CD4-positive, alpha-beta memory T cell (primary cell): ENCODE data around the gene KANSL1. TPM values are rescaled to one million over a fixed set of nuclear protein-coding genes. Genes with fewer than 3 reads are reported as not detected.

Experiments used
- CTCF ChIA-PET: fragments of 350-600 bp; sonication (Branson Sonifier 250); formaldehyde crosslinking; loops from one replicate; lab custom pipeline; 2021; ENCODE audit warnings: inconsistent platforms; ENCODE audit not compliant: partially characterized antibody; lab: Charles Lee
- POLR2A ChIA-PET: fragments of 350-600 bp; sonication (Branson Sonifier 250); formaldehyde crosslinking; loops from one replicate; lab custom pipeline; 2021; ENCODE audit not compliant: partially characterized antibody; lab: Charles Lee
- DNase-seq, 5 donors: peaks; one replicate each; pipeline versions ENCODE4 v3.0.0 to v3.0.0-alpha.2; 2020 to 2022; ENCODE audit warnings: mixed read lengths in 1 of 5
- H3K27ac ChIP-seq: one replicate; pipeline ENCODE4 v1.7.0; 2013; ENCODE audit warnings: low read depth, low read length
- H3K27me3 ChIP-seq: 2 replicates; pipeline ENCODE4 v1.7.0; 2013; ENCODE audit warnings: mild to moderate bottlenecking, low read length, moderate library complexity; ENCODE audit not compliant: insufficient read depth
- H3K36me3 ChIP-seq: 2 replicates; pipeline ENCODE4 v1.7.0; 2013; ENCODE audit warnings: mild to moderate bottlenecking, low read length, moderate library complexity; ENCODE audit not compliant: insufficient read depth
- H3K4me1 ChIP-seq: 2 replicates; pipeline ENCODE4 v1.7.0; 2013; ENCODE audit warnings: mild to moderate bottlenecking, low read length, moderate library complexity; ENCODE audit not compliant: insufficient read depth
- H3K4me3 ChIP-seq, 2 donors: one replicate each; pipeline ENCODE4 v1.7.0; 2013; ENCODE audit warnings: low read length in 2 of 2, mild to moderate bottlenecking in 1 of 2
- H3K9me3 ChIP-seq, 2 donors: one replicate each; pipeline ENCODE4 v1.7.0; 2013; ENCODE audit warnings: low read length in 2 of 2, control low read depth in 1 of 2; ENCODE audit not compliant: control insufficient read depth in 1 of 2
- H3K27ac Mint-ChIP-seq, 7 donors: one replicate each; pipeline ENCODE4 v1.8.0; 2020 to 2021; ENCODE audit warnings: mixed read lengths in 7 of 7, mild to moderate bottlenecking in 6 of 7, inconsistent platforms in 3 of 7, moderate library complexity in 3 of 7
- H3K27me3 Mint-ChIP-seq, 2 donors: one replicate each; pipeline ENCODE4 v1.8.0; 2020 to 2021; ENCODE audit warnings: mixed read lengths in 2 of 2
- H3K36me3 Mint-ChIP-seq, 2 donors: one replicate each; pipeline ENCODE4 v1.8.0; 2020 to 2021; ENCODE audit warnings: mixed read lengths in 2 of 2, inconsistent platforms in 1 of 2, mild to moderate bottlenecking in 1 of 2
- H3K4me1 Mint-ChIP-seq, 4 donors: one replicate each; pipeline ENCODE4 v1.8.0; 2020 to 2021; ENCODE audit warnings: mixed read lengths in 4 of 4, mild to moderate bottlenecking in 1 of 4
- H3K4me3 Mint-ChIP-seq, 8 donors: one replicate each; pipeline ENCODE4 v1.8.0; 2020 to 2021; ENCODE audit warnings: mixed read lengths in 8 of 8, mild to moderate bottlenecking in 7 of 8, moderate library complexity in 6 of 8, inconsistent platforms in 3 of 8
- H3K9me3 Mint-ChIP-seq, 8 donors: one replicate each; pipeline ENCODE4 v1.8.0; 2020 to 2021; ENCODE audit warnings: mixed read lengths in 8 of 8, mild to moderate bottlenecking in 5 of 8, inconsistent platforms in 3 of 8, moderate library complexity in 1 of 8
- intact Hi-C: fragments of 100-400 bp; cut with micrococcal nuclease; formaldehyde crosslinking; loops from one replicate; pipeline ENCODE4 v1.15.1; 2023
- polyA plus RNA-seq, 2 donors: library from polyadenylated mRNA; unstranded; fragments of 300-500 nt; fragmentation: Illumina TruSeq; gene quantifications; one replicate each; pipeline ENCODE4 v1.2.3, GENCODE V29; 2021
- total RNA-seq, 2 experiments: library from RNA; stranded (reverse); gene quantifications; one replicate each; pipeline ENCODE4 v1.2.3, GENCODE V29; 2021

Gene KANSL1
- total and polyA plus RNA-seq, 4 experiments from 2014 or later = 6.7 to 206 (median 107) TPM

GRCh38 chr17:45989759-45990158 is 203.5 kb downstream of the KANSL1 start:
- Histone ChIP-seq H3K4me3 (no peak overlapping the region), H3K27ac (no peak overlapping the region), H3K4me1 (no peaks in the 10 kb centered on the region), H3K27me3 (no peaks in the 10 kb centered on the region), H3K9me3 (no peaks in the 10 kb centered on the region), H3K36me3 (no peaks in the 10 kb centered on the region)
- intact Hi-C loops = no loop called here
- Mint-ChIP-seq H3K4me1 (peaks cover 0 to 6% (median 0%) of the 10 kb centered on the region in 4 donors), H3K9me3 (peaks cover 0 to 3% (median 0%) of the 10 kb centered on the region in 8 donors), H3K27ac (peak overlapping the region in 4 of 7 donors; percentile 19 to 64 (median 59)), H3K27me3 (no peaks in the 10 kb centered on the region), H3K4me3 (no peak overlapping the region), H3K36me3 (no peaks in the 10 kb centered on the region)
- ChIA-PET POLR2A (no interaction called here), CTCF (interaction anchor here (1.5 kb wide), 1 partner anchor 12 kb away, joined by 6 read pairs; no protein-coding TSS in a partner anchor)
- DNase-seq = no peak

- Mint-ChIP-seq H3K4me1 (peaks cover 0 to 6% (median 0%) of the 10 kb centered on the region in 4 donors), H3K27ac (no peak overlapping the region), H3K27me3 (peaks cover 0 to 1% of the 10 kb centered on the region in 2 donors), H3K36me3 (no peaks in the 10 kb centered on the region), H3K4me3 (no peak overlapping the region), H3K9me3 (peaks cover 0 to 3% (median 0%) of the 10 kb centered on the region in 8 donors)
- no peaks in the 10 kb centered on the region for H3K4me1 ChIP-seq
- CTCF ChIA-PET = interaction anchor here (1.0 to 1.1 kb wide), 2 partner anchors 15 to 16 kb away, joined by 3 read pairs; no protein-coding TSS in a partner anchor
- intact Hi-C loops = no loop called here
- no peaks in the 10 kb centered on the region for H3K27me3 ChIP-seq
- no peak overlapping the region for H3K4me3 ChIP-seq
- POLR2A ChIA-PET = no interaction called here
- no peaks in the 10 kb centered on the region for H3K36me3 ChIP-seq
- no peak overlapping the region for H3K27ac ChIP-seq
- H3K9me3 ChIP-seq = no peaks in the 10 kb centered on the region
- DNase-seq = no peak
Measured at GRCh38 chr17:45987706-45988105, 205.5 kb downstream of the KANSL1 start.

- intact Hi-C loops = no loop called here
- DNase-seq = no peak
- H3K9me3 ChIP-seq = no peaks in the 10 kb centered on the region
- H3K4me3 ChIP-seq = no peak overlapping the region
- peaks cover 0 to 3% of the 10 kb centered on the region in 2 donors for H3K27me3 Mint-ChIP-seq
- ChIA-PET CTCF (no interaction called here), POLR2A (no interaction called here)
- H3K4me1 Mint-ChIP-seq = peaks cover 0 to 6% (median 0%) of the 10 kb centered on the region in 4 donors
- no peaks in the 10 kb centered on the region for H3K4me1 ChIP-seq
- no peak overlapping the region for H3K4me3 Mint-ChIP-seq
- no peaks in the 10 kb centered on the region for H3K36me3 ChIP-seq
- peak overlapping the region in 1 of 7 donors; percentile 52 for H3K27ac Mint-ChIP-seq
- H3K27me3 ChIP-seq = no peaks in the 10 kb centered on the region
- H3K27ac ChIP-seq = no peak overlapping the region
- H3K9me3 Mint-ChIP-seq = peaks cover 0 to 3% (median 0%) of the 10 kb centered on the region in 8 donors
- H3K36me3 Mint-ChIP-seq = no peaks in the 10 kb centered on the region
Measured at GRCh38 chr17:45986056-45986455, 207.2 kb downstream of the KANSL1 start.

- peaks cover 0 to 6% (median 0%) of the 10 kb centered on the region in 4 donors for H3K4me1 Mint-ChIP-seq
- H3K36me3 Mint-ChIP-seq = no peaks in the 10 kb centered on the region
- H3K4me3 Mint-ChIP-seq = no peak overlapping the region
- H3K27me3 Mint-ChIP-seq = peaks cover 0 to 3% of the 10 kb centered on the region in 2 donors
- no peak overlapping the region for H3K27ac Mint-ChIP-seq
- no peak overlapping the region for H3K4me3 ChIP-seq
- H3K27me3 ChIP-seq = no peaks in the 10 kb centered on the region
- CTCF ChIA-PET = no interaction called here
- peaks cover 0 to 3% (median 0%) of the 10 kb centered on the region in 8 donors for H3K9me3 Mint-ChIP-seq
- no peaks in the 10 kb centered on the region for H3K36me3 ChIP-seq
- H3K4me1 ChIP-seq = no peaks in the 10 kb centered on the region
- H3K9me3 ChIP-seq = no peaks in the 10 kb centered on the region
- H3K27ac ChIP-seq = no peak overlapping the region
- DNase-seq = no peak
- POLR2A ChIA-PET = no interaction called here
- intact Hi-C loops = no loop called here
Measured at GRCh38 chr17:45985447-45985846, 207.8 kb downstream of the KANSL1 start.

GRCh38 chr17:45984368-45984767 is 208.9 kb downstream of the KANSL1 start:
- Histone ChIP-seq H3K9me3 (no peaks in the 10 kb centered on the region), H3K36me3 (no peaks in the 10 kb centered on the region), H3K27me3 (no peaks in the 10 kb centered on the region), H3K27ac (no peak overlapping the region), H3K4me3 (no peak overlapping the region), H3K4me1 (no peaks in the 10 kb centered on the region)
- intact Hi-C loops = no loop called here
- POLR2A ChIA-PET = no interaction called here
- Mint-ChIP-seq H3K36me3 (no peaks in the 10 kb centered on the region), H3K4me1 (peaks cover 0 to 6% (median 0%) of the 10 kb centered on the region in 4 donors), H3K9me3 (peaks cover 0 to 3% (median 0%) of the 10 kb centered on the region in 8 donors), H3K27me3 (peaks cover 0 to 3% of the 10 kb centered on the region in 2 donors), H3K4me3 (no peak overlapping the region), H3K27ac (no peak overlapping the region)
- CTCF ChIA-PET = no interaction called here
- no peak for DNase-seq

- no peak overlapping the region for H3K27ac Mint-ChIP-seq
- no peak overlapping the region for H3K4me3 ChIP-seq
Measured at GRCh38 chr17:45983614-45984310, 209.5 kb downstream of the KANSL1 start.

GRCh38 chr17:45982791-45983613 is 210.2 kb downstream of the KANSL1 start:
- CTCF ChIA-PET = no interaction called here
- POLR2A ChIA-PET = no interaction called here
- H3K4me1 Mint-ChIP-seq = peaks cover 0 to 6% (median 0%) of the 10 kb centered on the region in 4 donors

More at GRCh38 chr17:45983614-45984310, 209.5 kb downstream of the KANSL1 start:
- ChIA-PET POLR2A (no interaction called here), CTCF (no interaction called here)
- intact Hi-C loops = no loop called here
- Histone ChIP-seq H3K27ac (no peak overlapping the region), H3K4me1 (no peaks in the 10 kb centered on the region), H3K36me3 (no peaks in the 10 kb centered on the region), H3K9me3 (no peaks in the 10 kb centered on the region), H3K27me3 (no peaks in the 10 kb centered on the region)
- DNase-seq = no peak
- no peak overlapping the region for H3K4me3 Mint-ChIP-seq
- H3K36me3 Mint-ChIP-seq = no peaks in the 10 kb centered on the region
- peaks cover 0 to 3% (median 0%) of the 10 kb centered on the region in 8 donors for H3K9me3 Mint-ChIP-seq
- H3K4me1 Mint-ChIP-seq = peaks cover 0 to 6% (median 0%) of the 10 kb centered on the region in 4 donors
- H3K27me3 Mint-ChIP-seq = peaks cover 0 to 3% of the 10 kb centered on the region in 2 donors

More at GRCh38 chr17:45982791-45983613, 210.2 kb downstream of the KANSL1 start:
- no peaks in the 10 kb centered on the region for H3K36me3 ChIP-seq
- no peak for DNase-seq
- H3K36me3 Mint-ChIP-seq = no peaks in the 10 kb centered on the region
- H3K27ac ChIP-seq = no peak overlapping the region
- H3K4me3 ChIP-seq = no peak overlapping the region
- H3K9me3 Mint-ChIP-seq = peaks cover 0 to 3% (median 0%) of the 10 kb centered on the region in 8 donors
- H3K9me3 ChIP-seq = no peaks in the 10 kb centered on the region
- no peaks in the 10 kb centered on the region for H3K4me1 ChIP-seq
- H3K27me3 Mint-ChIP-seq = peaks cover 0 to 3% of the 10 kb centered on the region in 2 donors
- H3K4me3 Mint-ChIP-seq = no peak overlapping the region
- H3K27me3 ChIP-seq = no peaks in the 10 kb centered on the region
- intact Hi-C loops = no loop called here
- H3K27ac Mint-ChIP-seq = no peak overlapping the region
